Heart left ventricle (tissue), 16 donors: ENCODE measurements around the gene LRRC46. TPM values are rescaled to one million over a fixed set of nuclear protein-coding genes. Genes with fewer than 3 reads are reported as not detected.

ENCODE experiments used
- ATAC-seq, 4 donors: fragments of 200-7000 bp; cut with Tn5 transposase; one replicate each; pipeline ENCODE4 v1.9.1; 2020 to 2022; ENCODE audit warnings: moderate library complexity in 4 of 4, mild to moderate bottlenecking in 3 of 4, moderate number of reproducible peaks in 1 of 4
- DNase-seq, 5 donors: peaks; one replicate each; pipeline ENCODE4 v3.0.0-alpha.2; 2020
- H3K27ac ChIP-seq, 12 donors: fragments of 200-600 bp; sonication (generic) in 4 of 12; one replicate each; pipeline versions ENCODE4 v1.5.0 to v1.8.0; 2016 to 2022; ENCODE audit warnings: mild to moderate bottlenecking in 2 of 12
- H3K27me3 ChIP-seq, 9 donors: fragments of 200-600 bp; sonication (generic) in 2 of 9; one replicate each; pipeline versions ENCODE4 v1.5.1 to v1.8.0; 2016 to 2022; ENCODE audit warnings: mild to moderate bottlenecking in 3 of 9
- H3K36me3 ChIP-seq, 9 donors: fragments of 200-600 bp; sonication (generic) in 2 of 9; one replicate each; pipeline versions ENCODE4 v1.5.0 to v1.8.0; 2018 to 2022; ENCODE audit warnings: mild to moderate bottlenecking in 2 of 9
- H3K4me1 ChIP-seq, 12 donors: fragments of 200-600 bp; sonication (generic) in 4 of 12; one replicate each; pipeline versions ENCODE4 v1.5.0 to v1.8.0; 2016 to 2022; ENCODE audit warnings: mild to moderate bottlenecking in 3 of 12
- H3K4me3 ChIP-seq, 12 donors: fragments of 200-600 bp; sonication (generic) in 4 of 12; one replicate each; pipeline versions ENCODE4 v1.5.0 to v1.8.0; 2017 to 2022; ENCODE audit warnings: mild to moderate bottlenecking in 9 of 12, moderate library complexity in 4 of 12
- H3K9me3 ChIP-seq, 12 donors: fragments of 200-600 bp; sonication (generic) in 4 of 12; one replicate each; pipeline versions ENCODE4 v1.5.0 to v1.8.0; 2016 to 2022; ENCODE audit warnings: mild to moderate bottlenecking in 1 of 12
- CTCF ChIP-seq, 12 donors: fragments of 200-600 bp; sonication (generic) in 4 of 12; IDR thresholded peaks; one replicate each; pipeline versions ENCODE4 v1.5.0 to v1.8.0; 2018 to 2022; ENCODE audit warnings: antibody characterized with exemption in 12 of 12, mild to moderate bottlenecking in 5 of 12
- POLR2A ChIP-seq, 2 donors: fragments of 450-650 bp; IDR thresholded peaks; one replicate each; pipeline ENCODE4 v1.6.1; 2017; ENCODE audit warnings: antibody characterized with exemption in 2 of 2, mild to moderate bottlenecking in 2 of 2, moderate library complexity in 2 of 2
- WGBS, 4 donors: extraction: QIAGEN DNeasy Blood & Tissue Kit in 2 of 4; methylation state at CpG; one replicate each; pipeline versions ENCODE4 v1.1.5 to v1.1.7; 2013 to 2018; 5-methylcytosine and 5-hydroxymethylcytosine counted together
- intact Hi-C, 10 donors: fragments of 100-400 bp; cut with DNase I; formaldehyde crosslinking; loops; one replicate each; pipeline versions ENCODE4 v1.11.1 to v1.14.2; 2022
- polyA plus RNA-seq, 2 donors: library from polyadenylated mRNA; stranded (reverse); fragments of 200-250 nt; gene quantifications; one replicate each; pipeline ENCODE4 v1.2.3, GENCODE V29; 2013
- total RNA-seq, 9 donors: library from RNA; depleted of rRNA in 2 of 9; stranded (reverse); fragments of >200 nt in 2 of 9; fragmentation: NEBNext Ultra II Directional in 3 of 9; extraction: Animal tissue kit (Norgen Biotek cat#: 25700) in 3 of 9; gene quantifications; one replicate each; pipeline versions ENCODE4 v1.1.0 to v1.2.4, GENCODE V29; 2016 to 2023
- donor health status: ischemic (EF 13 %, LVEDD 7.1; RV severe dilation, severe dysfunction).
- donor health status: healthy with polysubstance abuse.
- donor health status: DM: no; HTN: yes; CAD: no.
- donor health status: DM: no; HTN: no; CAD: no.
- donor health status: ischemic (EF 25% LVEDD 6.9; RV normal size, moderate dysfunction).
- donor health status: ischemic (EF 25% LVEDD 5.7; RV mildly dilated, moderate dysfunction).
- donor health status: healthy.
- donor health status: DM: yes; HTN: yes; CAD: no.
- donor health status: ischemic (EF 35%, LVEDD 5.7; RV mildly dilated, moderate dysfunction).
- donor health status: nonischemic (EF 11% LVEDD 7.7; RV severe dilation, severe dysfunction).
- donor health status: DM: yes; HTN: yes; CAD: no.
- donor health status: PGD.
- donor health status: ischemic (EF 29% LVEDD 5.4; RV normal size, mild dysfunction).
- donor health status: nonischemic (EF 23%, LVEDD 6.1; RV moderate dilation, normal function).

LRRC46 gene
- total and polyA plus RNA-seq, 11 donors, result 0.17 to 0.44 (median 0.32) TPM; not detected in 2

DNA sequence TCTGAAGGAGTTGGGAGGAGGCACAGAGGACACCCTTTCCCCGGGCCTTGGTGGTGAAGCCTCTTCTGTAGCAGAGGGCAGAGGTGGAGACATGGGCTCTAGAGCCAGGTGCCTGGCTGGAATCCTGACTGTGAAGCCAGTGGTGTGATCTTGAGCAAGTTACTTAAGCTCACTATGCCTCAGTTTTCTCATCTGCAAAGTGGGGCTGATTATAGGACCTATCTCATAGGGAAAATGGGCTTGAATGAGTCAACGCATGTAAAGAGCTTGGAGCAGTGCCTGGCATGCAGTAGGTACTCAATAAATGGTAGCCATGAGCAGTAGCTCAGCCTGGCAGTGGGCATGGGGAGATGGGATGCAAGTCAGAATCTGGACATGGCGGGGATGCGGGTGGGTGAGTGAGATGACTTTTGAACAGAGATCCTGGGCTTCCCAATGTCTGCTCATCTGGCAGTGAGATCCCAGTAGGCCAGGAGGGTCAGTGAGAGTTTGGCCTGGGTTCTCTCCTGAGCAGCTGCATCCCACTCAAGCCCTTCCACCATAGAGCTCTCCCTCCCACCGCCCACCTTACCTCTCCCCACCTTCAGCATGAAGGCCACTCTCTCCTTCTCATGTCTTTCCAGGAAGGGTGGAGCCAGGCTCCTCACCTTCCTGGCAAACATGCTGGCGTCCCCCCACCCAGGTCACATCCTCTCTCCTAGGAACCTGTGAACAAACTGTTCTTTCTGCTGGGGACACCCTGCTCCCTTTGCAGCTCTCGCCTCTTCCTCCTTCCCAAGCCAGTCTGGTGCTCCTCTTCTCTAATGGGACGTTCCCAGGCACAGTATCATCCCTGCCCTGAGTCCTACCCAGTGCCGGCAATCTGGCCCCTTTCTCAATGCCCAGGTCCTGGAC is 51.5 kb downstream of the LRRC46 start:
- H3K27me3 ChIP-seq, result peaks cover 0 to 4% (median under 1%) of the 10 kb centered on the region in 9 donors
- H3K4me3 ChIP-seq, result peak overlapping the region in 1 of 12 donors; percentile 7
- peak overlapping the region in 6 of 12 donors; percentile 1 to 38 (median 32) for H3K27ac ChIP-seq
- TF ChIP-seq POLR2A (IDR thresholded peaks at IDR 0.05) (no peak), CTCF (IDR thresholded peaks at IDR 0.05) (no peak)
- 77 to 88% (median 84%) methylated on average over 9 of the region's 9 CpGs for WGBS, 4 donors
- H3K4me1 ChIP-seq, result peaks cover 0 to 29% (median 3%) of the 10 kb centered on the region in 12 donors
- no peaks in the 10 kb centered on the region for H3K9me3 ChIP-seq
- intact Hi-C loops, result loop anchor here in 1 of 10 donors (2.0 kb wide), 1 partner anchor 32 kb away; the partner anchor contains the start of gene SP6
- peak in 1 of 5 donors; percentile 20 for DNase-seq
- peak in 3 of 4 donors; percentile 35 to 54 (median 39) for ATAC-seq
- no peaks in the 10 kb centered on the region for H3K36me3 ChIP-seq

DNA sequence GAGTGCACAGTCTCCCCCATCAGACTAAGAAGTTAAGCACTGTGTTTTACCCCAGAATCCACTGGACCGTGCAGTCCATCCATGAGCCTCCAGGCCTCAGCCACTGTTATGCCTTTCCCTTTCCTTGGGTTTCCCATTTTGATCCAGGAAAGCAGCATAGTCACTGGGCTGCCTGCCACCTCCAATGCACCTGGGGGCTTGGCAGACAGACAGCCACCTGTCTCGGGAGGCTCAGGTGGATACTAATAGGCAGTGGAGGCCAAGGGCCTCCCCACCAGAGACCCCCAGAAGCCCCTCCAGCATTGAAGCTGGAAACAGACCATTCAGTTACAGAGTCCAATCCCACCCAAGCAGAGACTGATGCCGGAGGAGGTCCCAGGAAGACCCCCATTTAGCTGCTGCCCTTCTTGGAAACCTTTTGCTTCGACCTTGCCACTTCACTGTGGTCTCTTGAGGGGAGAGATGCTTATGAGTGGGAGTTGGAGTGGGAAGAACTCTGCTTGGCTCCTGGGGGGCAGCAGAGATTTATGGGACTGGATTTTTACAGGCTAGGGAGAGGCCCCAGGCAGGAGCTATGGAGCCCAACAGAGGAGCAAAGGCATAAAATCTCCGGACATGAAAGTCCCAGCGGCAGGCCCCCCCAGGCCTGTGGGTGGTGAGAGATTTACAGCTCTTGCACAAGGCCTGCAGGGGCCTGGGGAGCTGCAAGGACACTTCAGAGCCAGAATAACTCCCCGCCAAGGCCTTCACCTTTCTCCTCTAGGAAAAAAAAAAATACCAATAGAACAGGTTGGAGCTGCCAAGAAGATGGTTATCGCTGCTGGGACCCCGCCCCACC is 52.3 kb downstream of the LRRC46 start:
- peak in 1 of 5 donors; percentile 16 for DNase-seq
- Histone ChIP-seq H3K27ac (peak overlapping the region in 3 of 12 donors; percentile 1 to 34 (median 30)), H3K4me3 (no peak overlapping the region), H3K36me3 (no peaks in the 10 kb centered on the region), H3K4me1 (peaks cover 0 to 29% (median 3%) of the 10 kb centered on the region in 12 donors), H3K9me3 (no peaks in the 10 kb centered on the region), H3K27me3 (no peaks in the 10 kb centered on the region)
- ATAC-seq, result no peak
- WGBS, 4 donors, result 76 to 82% (median 78%) methylated on average over 9 of the region's 9 CpGs
- intact Hi-C loops, result loop anchor here in 1 of 10 donors (2.0 kb wide), 1 partner anchor 33 kb away; the partner anchor contains the start of gene SP6
- TF ChIP-seq CTCF (IDR thresholded peaks at IDR 0.05) (no peak), POLR2A (IDR thresholded peaks at IDR 0.05) (no peak)

- intact Hi-C loops, result no loop called here
- Histone ChIP-seq H3K36me3 (no peaks in the 10 kb centered on the region), H3K27ac (no peak overlapping the region), H3K9me3 (no peaks in the 10 kb centered on the region), H3K4me1 (peaks cover 0 to 29% (median 3%) of the 10 kb centered on the region in 12 donors), H3K27me3 (no peaks in the 10 kb centered on the region), H3K4me3 (no peak overlapping the region)
- WGBS, 4 donors, result 49 to 65% (median 58%) methylated on average over 5 of the region's 5 CpGs
- ATAC-seq, result no peak
- TF ChIP-seq POLR2A (IDR thresholded peaks at IDR 0.05), result no peak
- TF ChIP-seq CTCF (IDR thresholded peaks at IDR 0.05), result no peak
- DNase-seq, result peak in 1 of 5 donors; percentile 14
Observed at GRCh38 chr17:47884427-47884740, 52.9 kb downstream of the LRRC46 start.
